G401 (cell line): Measurements from ENCODE around the gene SH3RF3. TPM values are rescaled to one million over a fixed set of nuclear protein-coding genes. Genes with fewer than 3 reads are reported as not detected.

Source experiments
- DNase-seq: peaks from one replicate; pipeline ENCODE4 v3.0.0-alpha.2; 2015; ENCODE audit warnings: low spot score
- in situ Hi-C: cut with HindIII; loops from 2 replicates; pipeline ENCODE4 v1.10.0; 2016; ENCODE audit warnings: low sequenced_read_pairs, mixed read lengths
- total RNA-seq: library from RNA; depleted of rRNA; stranded (reverse); fragments of >200 nt; shearing (Covaris generic); gene quantifications from 2 replicates; pipeline ENCODE4 v1.2.3, GENCODE V29; 2014

Gene SH3RF3
- total RNA-seq, 1 experiment from 2014 or later = not detected

DNA sequence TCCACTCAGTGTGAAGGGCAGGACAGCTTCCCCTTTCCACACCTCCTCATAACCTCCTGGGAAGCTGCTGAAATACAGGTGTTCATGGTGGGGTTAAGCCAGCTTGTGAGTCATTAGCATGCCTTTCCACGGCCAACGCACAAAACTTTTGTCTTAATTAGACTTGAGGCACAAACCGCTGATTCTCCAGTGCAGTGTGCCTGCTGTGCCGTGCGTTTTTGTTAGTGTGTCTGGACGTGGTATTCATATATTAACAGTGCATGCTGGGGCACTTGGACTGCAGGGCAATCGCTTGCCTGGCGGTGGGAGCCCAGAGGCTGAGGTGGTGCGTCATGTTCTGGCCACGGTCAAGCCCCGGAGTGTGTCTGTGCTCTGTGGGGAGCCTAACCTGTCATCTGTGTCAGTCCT is 156.2 kb downstream of the SH3RF3 start:
- DNase-seq = no peak
- in situ Hi-C loops = no loop called here

DNA sequence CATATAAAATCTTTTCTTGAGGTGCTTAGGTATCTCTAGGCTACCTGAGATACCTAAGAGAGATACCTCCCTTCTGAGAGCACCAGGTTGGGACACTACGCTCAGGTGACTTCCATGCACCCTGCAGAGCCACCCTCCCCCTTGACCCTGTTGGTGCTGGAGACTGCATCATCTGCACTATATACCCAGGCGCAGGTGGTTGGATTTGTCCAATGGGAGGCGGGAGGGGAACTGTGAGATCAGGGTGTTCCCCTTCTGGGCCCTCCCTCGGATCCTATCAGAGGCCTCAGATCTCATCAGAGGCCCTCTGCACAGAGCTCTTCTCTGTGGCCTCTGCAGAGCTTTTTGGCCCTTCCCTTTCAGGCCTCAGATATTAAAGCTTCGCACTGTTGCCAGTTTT is 158.4 kb downstream of the SH3RF3 start:
- DNase-seq = no peak
- in situ Hi-C loops = no loop called here

DNA sequence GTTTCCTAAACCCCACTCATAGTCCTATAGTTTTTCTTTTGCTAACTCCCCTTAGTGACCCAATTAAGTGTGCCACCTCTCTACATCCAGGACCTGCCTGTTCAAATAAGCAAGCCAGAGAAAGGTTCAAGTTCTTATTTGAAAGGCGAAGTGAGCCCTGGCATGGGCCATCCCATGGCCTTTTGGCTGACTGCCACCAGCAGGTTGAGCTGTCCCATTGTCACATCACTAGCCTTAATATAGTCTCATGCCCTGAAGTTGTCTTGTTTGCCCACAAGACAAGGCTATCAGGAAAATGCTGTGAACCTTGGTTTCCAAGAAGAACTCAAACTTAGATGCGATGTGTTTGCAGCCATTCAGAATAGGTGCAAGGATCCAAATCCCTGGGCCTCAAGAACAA is 158.8 kb downstream of the SH3RF3 start:
- DNase-seq = no peak
- in situ Hi-C loops = no loop called here

DNA sequence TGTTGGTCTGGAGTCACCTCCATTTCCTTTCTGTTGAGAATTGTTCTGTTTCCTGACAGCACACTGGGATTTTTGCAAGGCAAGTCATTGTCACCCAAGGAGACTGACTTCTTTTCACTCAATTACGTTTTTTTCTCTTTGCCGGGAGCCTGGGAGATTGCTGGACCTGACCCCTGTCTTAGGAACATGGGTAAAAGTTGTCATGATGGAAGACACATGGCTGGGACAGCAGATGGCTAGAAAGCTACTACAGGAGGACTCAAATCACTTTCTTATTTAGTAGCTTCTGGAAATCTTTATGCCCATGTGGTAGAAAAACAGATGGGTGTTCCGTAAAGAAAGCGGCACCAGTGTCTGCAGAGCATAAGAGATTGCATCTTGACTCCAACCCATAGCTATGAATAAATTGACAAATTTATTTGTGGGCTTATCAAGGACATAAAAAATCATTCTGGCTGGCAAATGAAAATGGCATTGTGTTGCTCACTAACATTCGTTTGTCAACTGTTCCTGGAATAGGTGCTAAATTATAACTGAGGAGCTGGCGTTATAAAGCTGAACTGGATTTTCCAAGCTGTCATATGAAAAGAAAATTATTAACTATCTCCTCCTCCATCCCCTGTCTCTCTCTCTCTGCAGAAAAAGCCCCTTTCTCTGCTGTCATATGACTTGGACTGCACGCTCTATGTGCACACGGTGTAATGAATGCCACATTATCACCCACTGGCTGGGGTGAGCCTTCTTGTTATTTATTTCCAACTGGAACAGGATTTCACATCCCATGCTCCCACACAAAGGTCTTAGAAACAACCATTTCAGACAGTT is 159.8 kb downstream of the SH3RF3 start:
- in situ Hi-C loops = no loop called here
- DNase-seq = no peak

DNA sequence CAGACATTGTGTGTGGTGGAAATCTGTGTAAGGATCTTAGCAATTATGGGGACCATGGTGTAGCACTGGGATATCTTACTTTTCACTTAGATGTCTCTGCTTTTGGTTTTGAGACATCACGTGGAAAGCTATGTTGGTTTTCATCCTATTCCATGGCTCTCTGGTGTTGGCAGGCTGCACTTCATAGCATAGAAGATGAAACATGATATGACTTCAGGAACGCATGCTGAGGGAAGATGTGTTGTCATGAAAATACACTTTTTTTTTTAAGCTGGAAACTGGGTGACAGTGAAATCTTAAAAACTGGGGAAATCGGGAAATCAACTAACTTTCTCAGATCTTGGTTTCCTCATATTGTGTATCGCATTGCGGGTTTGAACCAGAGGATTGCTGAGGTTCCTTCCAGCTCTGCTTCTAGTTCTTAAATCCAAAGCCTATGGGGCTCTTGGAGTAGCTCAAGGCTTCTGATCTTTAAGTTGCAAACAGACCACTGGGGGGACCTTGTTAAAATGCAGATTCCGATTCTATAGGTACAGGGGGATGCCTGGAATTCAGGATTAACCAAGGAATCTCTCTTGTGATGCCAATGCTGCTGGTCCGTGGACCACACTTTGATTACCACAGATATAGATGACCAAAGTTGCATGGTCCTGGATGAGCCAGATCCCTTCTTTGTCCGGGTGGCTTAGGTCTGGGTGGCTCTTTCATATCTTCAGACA is 160.7 kb downstream of the SH3RF3 start:
- no peak for DNase-seq
- in situ Hi-C loops = no loop called here

DNA sequence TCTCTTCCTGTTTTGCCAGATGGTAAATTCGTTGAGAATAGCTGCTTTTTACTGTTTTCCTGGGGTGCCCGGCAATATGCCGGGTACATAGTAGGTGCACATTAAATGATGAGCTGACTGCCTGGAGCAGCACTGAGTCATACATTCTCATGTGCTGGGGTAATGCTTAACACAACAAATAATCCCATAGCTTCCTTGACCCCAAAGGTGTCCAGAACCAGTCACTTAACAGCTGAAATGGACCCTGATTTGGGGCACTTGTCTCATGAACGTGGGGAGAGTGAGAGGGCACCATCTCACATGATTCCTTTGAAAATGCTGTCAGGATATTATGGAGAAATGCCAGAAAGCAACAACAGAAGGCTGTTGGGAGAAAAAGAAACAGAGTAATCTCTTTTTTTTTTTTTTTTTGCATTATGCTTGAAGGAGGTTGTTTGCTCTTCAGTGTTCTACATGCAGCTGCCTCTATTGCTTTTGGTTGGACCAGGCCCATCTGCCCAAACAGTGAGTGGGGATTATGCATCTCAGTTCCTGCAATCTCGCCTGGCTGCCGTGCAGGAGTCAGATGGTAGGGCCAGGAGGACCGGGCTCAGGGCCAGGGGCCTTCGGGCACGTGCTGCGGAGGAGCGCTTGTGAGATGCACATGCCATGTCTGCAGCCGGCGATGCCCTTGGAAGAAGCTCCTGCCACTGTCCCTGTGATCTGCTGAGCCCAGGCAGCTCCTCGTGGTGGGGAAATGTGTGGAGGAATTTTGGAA is 162.1 kb downstream of the SH3RF3 start:
- in situ Hi-C loops = no loop called here

DNA sequence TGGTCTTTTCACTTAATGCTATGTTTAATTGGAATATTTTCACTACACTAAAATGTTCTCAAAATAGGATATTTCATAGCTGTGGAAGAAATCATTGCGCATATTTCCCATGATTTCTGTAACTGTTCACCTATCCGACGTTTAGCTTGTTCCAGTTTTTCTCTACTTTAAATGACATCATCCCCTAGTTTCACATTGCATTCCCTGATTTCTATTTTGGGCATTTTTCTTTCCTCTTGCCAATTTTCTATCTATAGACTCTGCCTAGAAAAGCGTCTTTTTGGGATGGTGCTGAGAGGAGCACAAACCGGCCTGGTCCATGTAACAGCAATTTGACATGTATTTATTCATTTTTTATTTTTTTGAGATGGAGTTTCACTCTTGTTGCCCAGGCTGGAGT is 163.4 kb downstream of the SH3RF3 start:
- in situ Hi-C loops = no loop called here

More for the DNA sequence above, 162.1 kb downstream of the SH3RF3 start:
- DNase-seq = peak; percentile 81

DNA sequence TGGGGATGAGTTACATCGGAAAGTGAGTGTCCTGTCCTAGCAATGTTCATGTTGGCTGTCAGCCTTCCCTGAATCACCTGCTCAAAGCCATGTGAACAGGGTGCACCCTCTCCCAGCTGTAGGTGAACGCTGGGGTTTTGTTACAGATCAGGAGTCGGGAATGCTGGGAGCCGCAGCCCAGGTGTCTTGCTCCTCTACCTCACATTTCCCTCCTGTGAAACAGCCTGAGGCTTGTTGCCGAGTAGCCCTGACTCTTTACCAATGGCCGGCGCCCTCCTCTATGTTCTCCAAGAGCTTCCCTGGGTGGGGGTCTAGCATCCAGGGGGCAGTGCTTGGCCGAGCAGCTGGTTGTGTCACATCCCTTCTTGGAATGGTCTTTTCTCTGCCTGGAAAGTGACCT is 164.7 kb downstream of the SH3RF3 start:
- DNase-seq = no peak
- in situ Hi-C loops = no loop called here

More for the DNA sequence above, 163.4 kb downstream of the SH3RF3 start:
- no peak for DNase-seq

DNA sequence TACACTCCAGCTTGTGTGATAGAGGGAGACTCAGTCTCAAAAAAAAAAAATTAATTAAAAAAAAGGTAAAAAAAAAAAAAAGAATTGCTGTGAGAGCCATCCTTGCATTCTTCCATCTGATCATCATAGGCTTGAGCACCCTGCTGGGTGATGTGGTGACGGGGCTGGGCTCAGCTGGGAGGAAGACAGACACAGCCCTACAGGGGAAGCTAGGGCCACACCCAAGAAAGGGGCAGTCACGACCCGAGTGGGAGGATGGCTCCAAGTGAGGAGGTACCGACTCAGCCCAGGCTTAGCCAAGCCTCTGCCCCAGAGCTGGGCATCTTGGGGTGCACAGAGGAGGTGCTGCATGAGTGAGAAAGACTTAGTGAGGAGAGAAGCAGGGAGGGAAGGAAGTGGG is 165.5 kb downstream of the SH3RF3 start:
- in situ Hi-C loops = no loop called here
- DNase-seq = no peak

DNA sequence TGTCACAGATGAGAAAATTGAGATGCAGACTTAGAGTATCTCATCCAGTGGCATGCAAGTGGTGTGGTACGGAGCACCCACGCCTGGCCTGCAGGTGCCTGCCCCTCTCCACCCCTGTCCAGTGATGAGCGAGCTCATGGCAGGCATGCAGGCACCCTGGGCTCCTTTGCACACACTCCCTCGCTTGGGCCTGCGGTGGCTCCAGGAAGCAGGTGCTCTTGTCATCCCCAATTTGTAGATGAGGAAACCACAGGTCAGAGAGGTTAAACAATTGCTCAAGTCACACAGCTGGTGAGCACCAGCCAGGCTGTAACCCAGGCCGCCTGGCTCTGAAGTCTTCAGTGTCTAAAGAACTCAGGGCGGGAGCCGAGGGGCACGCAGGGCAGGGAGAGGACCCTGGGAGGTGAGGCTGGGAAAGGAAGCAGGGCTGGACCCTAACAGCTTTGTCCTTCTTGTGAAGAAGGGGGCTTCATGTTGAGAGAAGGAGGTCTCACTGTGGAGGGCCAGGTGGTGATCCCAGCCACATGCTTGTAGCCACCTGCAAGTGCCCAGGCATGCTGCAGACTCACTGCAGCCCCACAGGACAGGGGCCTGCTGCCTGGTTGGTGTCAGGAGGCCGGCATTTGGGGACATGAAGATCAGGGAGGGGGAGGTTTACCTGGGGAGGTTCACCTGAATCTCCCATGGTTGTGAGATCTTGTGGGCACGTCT is 166.2 kb downstream of the SH3RF3 start:
- in situ Hi-C loops = no loop called here
- no peak for DNase-seq

DNA sequence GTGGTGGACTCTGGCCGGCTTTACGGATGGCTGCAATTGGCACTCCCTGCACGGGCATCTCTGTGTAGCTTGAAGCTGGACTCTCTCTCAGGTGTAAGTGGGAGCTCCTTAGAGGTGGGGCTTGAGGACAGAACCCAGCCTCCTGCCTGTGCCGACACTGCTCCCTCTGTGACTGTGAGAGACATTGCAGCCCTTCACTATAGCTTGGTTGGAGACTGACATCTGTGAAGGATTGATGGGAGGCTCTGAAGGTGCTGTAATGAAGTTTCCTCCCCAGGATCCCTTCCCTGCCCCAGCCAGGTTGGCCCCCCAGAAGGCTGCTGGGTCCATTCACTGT is 166.7 kb downstream of the SH3RF3 start:
- no peak for DNase-seq
- in situ Hi-C loops = no loop called here

DNA sequence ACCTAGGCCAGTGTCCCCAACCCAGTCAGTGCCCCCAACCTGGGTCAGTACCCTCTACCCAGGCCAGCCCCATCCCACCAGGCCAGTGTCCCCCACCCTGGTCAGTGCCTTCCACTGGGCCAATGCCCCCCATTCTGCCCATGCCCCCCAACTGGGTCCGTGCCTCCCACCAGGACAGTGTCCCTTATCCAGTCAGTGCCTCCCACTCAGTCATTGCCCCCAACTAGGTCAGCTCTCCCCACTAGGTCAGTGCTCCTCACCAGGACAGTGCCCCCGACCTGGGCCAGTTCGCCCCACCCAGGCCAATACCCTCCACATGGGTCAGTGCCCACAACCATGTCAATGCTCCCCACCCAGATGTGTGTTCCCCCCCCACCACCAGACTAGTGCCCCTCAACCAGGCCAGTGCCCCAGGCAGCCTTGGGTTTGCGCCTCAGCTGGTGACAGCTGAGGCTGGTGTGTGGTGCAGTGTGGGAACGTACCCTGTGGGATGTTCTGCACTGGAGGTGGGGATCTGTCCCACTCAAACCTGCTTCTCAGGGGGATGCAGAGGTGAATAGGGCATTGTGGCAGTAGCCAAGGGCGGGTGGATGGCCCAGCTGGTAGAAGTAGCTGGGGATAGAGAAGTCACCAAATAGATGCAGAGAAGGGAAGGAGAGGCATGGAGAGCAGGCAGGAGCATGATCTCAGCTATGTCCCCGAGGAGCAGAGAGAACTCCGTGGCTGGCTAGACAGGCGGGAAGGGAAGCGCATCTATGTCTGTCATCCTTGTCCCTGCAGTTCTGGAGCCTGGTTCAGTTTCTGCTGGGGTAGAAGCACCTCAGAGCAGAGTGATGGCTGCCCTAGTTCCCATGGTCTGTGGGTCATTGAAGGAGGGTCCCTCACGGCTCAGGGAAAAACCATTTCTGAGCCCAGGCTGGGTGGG is 168.8 kb downstream of the SH3RF3 start:
- in situ Hi-C loops = no loop called here

DNA sequence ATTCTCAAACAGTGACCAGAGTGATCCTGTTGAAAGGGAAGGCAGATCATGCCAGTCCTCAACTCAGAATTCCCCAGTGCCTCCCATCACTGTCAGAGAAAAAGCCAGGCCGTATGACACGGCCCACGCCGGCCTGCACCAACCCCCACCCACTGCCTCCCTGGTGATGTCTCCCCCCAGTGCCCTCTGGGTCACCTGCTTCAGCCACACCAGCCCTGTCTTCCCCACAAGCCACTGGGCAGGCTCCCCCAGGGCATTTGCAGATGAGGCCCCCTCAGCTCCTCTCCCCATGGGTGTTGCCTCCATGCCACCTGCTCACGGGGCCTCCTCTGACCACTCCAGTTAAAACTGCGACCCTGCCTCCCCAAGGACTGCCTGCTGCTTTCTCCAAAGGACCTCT is 169.8 kb downstream of the SH3RF3 start:
- in situ Hi-C loops = no loop called here
- no peak for DNase-seq

More for the DNA sequence above, 168.8 kb downstream of the SH3RF3 start:
- no peak for DNase-seq

DNA sequence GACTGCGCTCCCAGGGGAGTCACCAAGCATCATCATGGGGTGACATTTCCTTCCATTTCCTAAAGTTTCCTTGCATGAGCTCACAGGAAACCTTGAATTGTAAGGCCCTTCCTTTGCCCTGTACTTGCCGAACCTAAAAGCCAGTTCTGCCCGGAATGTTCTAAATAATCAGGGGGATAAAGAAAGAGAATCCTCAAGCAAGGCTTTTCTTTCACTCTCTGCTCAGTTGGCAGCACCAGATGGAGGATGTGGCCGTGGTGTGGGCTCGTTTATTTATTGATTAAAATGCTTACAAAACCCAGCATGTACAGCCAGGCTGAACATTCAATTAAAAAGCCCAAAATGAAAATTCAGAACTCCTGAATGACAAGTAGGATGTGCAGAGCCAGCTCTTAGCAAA is 170.5 kb downstream of the SH3RF3 start:
- in situ Hi-C loops = no loop called here
- DNase-seq = no peak

DNA sequence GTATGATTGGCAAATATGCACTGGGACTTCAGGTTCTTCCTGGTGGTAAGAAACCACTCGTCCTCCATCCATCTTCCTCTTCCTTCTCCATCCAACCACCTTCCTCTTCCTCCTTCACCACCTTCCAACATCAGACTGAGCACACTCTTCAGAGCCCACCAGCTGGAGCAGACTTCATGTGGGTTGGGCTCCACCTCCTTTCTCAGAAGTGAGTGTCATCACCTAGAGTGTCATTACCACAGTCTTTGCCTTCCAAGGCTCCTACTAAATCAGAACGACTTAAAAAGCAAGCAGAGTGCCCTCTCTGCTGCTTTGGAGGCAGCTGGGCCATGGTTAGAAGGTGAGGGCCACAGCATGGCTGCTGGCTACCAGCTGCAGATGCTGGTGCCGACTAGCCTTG is 171.6 kb downstream of the SH3RF3 start:
- no peak for DNase-seq
- in situ Hi-C loops = no loop called here

DNA sequence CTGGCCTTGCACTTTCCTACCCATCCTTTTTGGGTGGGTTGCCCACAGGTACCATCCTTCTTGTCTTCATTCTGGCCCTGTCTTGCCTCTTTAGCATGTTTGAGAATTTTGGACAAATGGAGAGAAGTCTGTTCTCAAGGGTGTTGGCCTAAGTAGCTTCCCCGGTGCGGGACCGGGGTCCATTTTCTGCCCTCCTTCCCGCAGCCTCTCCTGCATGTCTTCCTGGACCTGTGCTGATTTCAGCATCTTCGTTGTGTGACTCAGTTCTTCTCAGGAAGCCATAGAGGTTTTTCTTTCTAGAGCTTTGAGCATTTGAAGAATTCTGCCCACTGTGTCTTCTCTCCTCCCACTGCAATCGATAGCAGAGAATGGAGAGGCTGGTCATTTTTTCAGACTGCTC is 172.7 kb downstream of the SH3RF3 start:
- DNase-seq = no peak
- in situ Hi-C loops = no loop called here

DNA sequence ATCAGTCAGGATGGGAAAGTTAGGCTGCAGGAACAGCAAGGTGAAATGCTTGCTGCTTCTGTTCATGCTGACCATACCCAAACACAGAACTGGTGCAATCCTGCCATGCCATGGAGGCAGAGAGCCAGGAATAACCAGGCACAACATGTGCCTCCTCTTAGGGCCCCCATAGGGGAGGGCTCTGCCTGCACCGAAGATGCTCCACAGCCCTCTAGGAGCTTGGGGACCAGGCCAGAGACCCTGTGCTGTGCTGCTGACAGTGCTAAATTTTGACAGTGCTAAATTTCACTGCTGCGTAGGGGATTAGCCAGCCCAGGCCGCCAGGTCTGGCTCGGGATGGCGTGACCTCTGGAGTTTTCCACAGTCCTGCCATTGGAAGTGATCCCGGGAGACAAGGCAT is 173.3 kb downstream of the SH3RF3 start:
- DNase-seq = no peak
- in situ Hi-C loops = no loop called here

DNA sequence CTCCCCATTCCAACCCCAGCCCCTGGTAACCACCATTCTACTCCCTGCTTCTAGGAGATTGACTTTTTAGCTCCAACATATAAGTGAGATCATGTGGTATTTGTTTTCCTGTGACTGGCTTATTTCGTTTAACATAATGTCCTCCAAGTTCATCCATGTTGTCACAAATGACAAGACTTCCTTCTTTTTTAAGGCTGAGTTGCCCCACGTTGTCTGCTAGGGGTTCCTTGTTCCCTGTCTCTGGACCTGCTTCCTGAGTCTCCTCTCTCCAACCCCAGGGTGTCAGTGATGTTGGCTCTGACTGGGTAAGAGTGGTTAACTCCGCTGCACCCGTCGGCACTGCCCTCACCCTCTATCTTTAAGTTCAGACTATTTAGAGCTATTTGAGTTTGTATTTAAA is 175.2 kb downstream of the SH3RF3 start:
- in situ Hi-C loops = no loop called here
- no peak for DNase-seq
